LNCAP (cell line): ENCODE results near the gene EHF.

Experiments
- CTCF ChIP-seq: fragments of 450-650 bp; IDR thresholded peaks from 2 replicates; pipeline ENCODE4 v1.5.1; 2017; ENCODE audit warnings: mild to moderate bottlenecking

The EHF gene

DNA sequence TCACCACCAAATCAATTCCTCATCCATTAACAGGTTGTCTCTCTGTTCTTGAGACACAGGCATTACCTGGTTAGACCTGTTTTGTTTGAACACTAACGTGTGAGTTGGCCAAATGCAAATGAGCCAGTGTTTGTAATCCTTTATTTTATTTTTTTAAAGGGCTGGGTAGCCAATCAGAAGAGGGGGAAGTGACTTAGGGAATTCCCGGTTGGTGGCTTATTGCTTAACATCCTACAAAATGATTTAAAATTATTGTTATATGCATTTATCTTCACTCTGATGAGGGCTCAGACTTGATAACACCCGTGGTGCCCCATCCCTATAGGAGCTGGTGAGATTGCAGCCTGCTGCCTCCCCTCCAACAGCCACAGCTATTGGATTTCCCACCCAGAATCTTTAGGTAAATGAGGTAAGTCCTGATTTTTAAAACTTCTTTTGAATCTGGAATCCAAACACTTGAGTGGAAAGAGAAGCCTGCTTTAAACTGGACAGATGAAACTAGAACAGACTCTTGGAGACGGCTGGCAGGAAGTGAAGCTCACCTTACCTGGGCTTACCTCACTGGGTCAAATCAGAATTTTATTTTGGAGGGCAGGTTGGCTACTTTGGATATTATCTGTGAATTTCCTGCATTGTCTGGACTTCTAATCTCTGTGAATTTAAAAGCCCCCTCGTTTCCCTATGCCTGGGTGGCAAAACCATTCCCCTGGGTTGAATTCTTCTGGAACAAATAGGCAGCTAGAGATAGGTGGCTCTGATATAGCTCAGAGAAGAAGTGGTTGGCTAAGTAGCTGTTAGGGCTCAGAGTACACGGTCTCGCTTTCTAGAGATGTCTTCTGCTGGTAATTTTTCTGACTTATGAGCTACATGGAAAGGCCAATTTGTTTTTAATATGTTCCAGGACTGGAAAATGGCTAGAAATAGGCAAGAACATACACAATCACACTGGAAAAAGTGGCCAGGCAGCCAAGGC is at the start of gene EHF:
Gene EHF, plus strand, starts transcription at position 274 of the 973 bp plus-strand sequence. CDS start 21,538 bp downstream, outside the sequence.
- no peak for TF ChIP-seq CTCF

- TF ChIP-seq CTCF, result no peak
Measured at GRCh38 chr11:34573537-34573936, 47.4 kb upstream of the EHF start.

DNA sequence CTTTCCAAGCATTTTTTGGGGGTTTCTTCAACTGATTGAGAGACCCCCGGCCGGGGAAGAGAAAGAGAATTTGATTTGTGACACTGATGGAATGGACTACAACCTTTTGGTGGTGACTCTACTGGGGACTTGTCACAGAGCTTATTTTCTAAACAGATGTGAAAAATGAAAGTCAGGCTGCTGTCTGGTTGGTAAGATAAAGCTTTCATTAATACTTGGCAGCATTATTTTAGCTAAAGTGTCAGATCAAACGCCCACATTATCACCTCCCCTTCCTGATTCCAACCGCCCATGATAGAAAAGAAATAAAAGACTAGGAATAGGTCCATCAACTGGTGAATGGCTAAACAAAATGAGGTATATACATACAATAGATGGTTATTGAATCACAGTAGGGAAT is 45.6 kb upstream of the EHF start:
- TF ChIP-seq CTCF, result no peak

GRCh38 chr11:34575671-34576070 is 45.2 kb upstream of the EHF start:
- no peak for TF ChIP-seq CTCF

DNA sequence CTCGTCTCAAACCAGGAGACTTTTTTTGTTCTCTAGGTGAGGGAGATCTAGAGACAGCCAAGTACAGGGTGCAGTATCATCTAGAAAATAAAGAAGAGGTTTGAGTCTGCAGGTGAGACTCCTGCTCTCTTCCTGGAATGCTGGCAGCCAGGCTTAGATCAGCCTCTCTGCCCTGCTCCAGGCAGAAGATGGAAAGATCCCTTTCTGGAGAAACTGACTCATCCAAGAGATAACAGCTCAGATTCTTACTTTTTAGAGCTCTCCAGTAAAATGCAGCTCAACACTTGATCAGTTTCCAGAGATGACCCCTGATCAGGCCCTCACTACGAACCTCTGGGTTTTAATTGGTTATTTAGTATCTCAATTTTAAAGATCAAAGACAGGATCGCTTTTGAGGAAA is 44.6 kb upstream of the EHF start:
- TF ChIP-seq CTCF, result no peak

DNA sequence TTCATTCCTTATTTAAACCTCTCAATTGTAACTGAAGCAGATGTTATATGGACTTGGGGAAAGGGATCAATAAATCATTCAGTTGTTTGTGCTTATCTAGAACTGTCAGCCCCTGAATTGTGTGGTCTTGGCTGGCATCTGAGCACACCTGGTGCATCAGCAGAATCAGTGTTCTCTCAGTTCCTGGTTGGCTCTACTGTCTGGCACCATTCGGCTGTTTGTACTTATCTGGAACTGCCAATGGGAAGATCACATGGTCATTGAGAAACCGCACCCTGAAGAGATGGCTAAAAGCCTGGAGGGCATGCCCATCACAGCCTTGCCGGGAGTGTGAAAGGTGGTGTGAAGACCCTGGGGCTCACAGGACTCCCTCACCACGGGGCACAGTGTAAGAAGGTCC is 37.1 kb upstream of the EHF start:
- TF ChIP-seq CTCF, result no peak

DNA sequence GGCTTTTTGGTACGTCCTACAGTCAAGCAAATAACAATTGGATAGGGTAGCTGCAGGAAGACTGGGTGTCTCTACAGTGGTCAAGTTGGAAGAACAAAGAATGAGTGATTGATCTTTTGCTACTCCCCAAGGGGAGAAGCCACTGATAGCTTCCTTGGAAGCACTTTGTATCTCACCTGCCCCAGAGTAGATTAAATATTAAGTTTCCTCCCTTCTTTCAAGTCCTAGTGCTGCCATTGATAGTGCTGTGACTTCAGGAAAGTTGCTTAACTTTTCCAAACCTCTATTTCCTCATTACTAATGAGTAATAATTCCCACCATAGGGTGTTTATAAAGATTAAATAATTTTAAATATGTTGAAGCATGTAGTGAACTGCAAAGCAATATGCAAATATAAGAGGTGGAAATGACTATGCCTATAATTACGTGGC is 35.6 kb upstream of the EHF start:
- no peak for TF ChIP-seq CTCF
